Neural cell (in vitro differentiated cells): ENCODE results near the gene CHKB. TPM values are rescaled to one million over a fixed set of nuclear protein-coding genes. Genes with fewer than 3 reads are reported as not detected.

Experiments
- H2AFZ ChIP-seq: fragments of 200-600, 300-800 bp; sonication (generic), shearing (Covaris generic); 2 replicates; pipeline ENCODE4 v1.6.0; 2014; ENCODE audit warnings: low read depth, mild to moderate bottlenecking, antibody characterized with exemption, low read length, moderate library complexity
- H3F3A ChIP-seq: fragments of 200-600 bp; shearing (Covaris generic); 2 replicates; pipeline ENCODE4 v1.6.1; 2016; ENCODE audit warnings: mild to moderate bottlenecking, moderate library complexity, mixed read lengths, antibody characterized with exemption, low read length; ENCODE audit not compliant: insufficient read depth, poor library complexity, severe bottlenecking
- H3K27ac ChIP-seq: fragments of 200-600, 300-800 bp; sonication (generic), shearing (Covaris generic); 2 replicates; pipeline ENCODE4 v1.5.1; 2014; ENCODE audit warnings: mild to moderate bottlenecking, low read length, moderate library complexity
- H3K27me3 ChIP-seq: fragments of 300-800, 200-600 bp; sonication (generic), shearing (Covaris generic); 2 replicates; pipeline ENCODE4 v1.6.0; 2014; ENCODE audit warnings: mild to moderate bottlenecking, low read depth, low read length, moderate library complexity; ENCODE audit not compliant: insufficient read depth
- H3K36me3 ChIP-seq: fragments of 300-800, 200-600 bp; sonication (generic), shearing (Covaris generic); 2 replicates; pipeline ENCODE4 v1.5.1; 2014; ENCODE audit warnings: mild to moderate bottlenecking, antibody characterized with exemption, low read length, moderate library complexity; ENCODE audit not compliant: insufficient read depth
- H3K4me2 ChIP-seq: fragments of 300-800, 200-600 bp; sonication (generic), shearing (Covaris generic); 2 replicates; pipeline ENCODE4 v1.6.0; 2014; ENCODE audit warnings: mild to moderate bottlenecking, low read length
- H3K4me3 ChIP-seq: fragments of 300-800, 200-600 bp; sonication (generic), shearing (Covaris generic); 2 replicates; pipeline ENCODE4 v1.5.1; 2014; ENCODE audit warnings: mild to moderate bottlenecking, low read length, moderate library complexity
- H3K79me2 ChIP-seq: fragments of 200-600 bp; shearing (Covaris generic); replicated peaks from 2 replicates; pipeline ENCODE4 v1.6.0; 2014; ENCODE audit warnings: mild to moderate bottlenecking, low read length, moderate library complexity; ENCODE audit not compliant: insufficient read depth
- H3K9ac ChIP-seq: fragments of 300-800, 200-600 bp; sonication (generic), shearing (Covaris generic); 2 replicates; pipeline ENCODE4 v1.6.1; 2016; ENCODE audit warnings: mild to moderate bottlenecking, low read length, mixed read lengths
- H3K9me2 ChIP-seq: fragments of 200-600 bp; shearing (Covaris generic); 2 replicates; pipeline ENCODE4 v1.6.1; 2016; ENCODE audit warnings: mild to moderate bottlenecking, low read length, mixed read lengths; ENCODE audit not compliant: insufficient read depth
- H3K9me3 ChIP-seq: fragments of 200-600, 300-800 bp; sonication (generic), shearing (Covaris generic); 2 replicates; pipeline ENCODE4 v1.6.1; 2016; ENCODE audit warnings: mild to moderate bottlenecking, mixed run types, low read length, moderate library complexity, mixed read lengths
- H4K20me1 ChIP-seq: fragments of 200-600 bp; shearing (Covaris generic); 2 replicates; pipeline ENCODE4 v1.6.1; 2016; ENCODE audit warnings: mild to moderate bottlenecking, mixed run types; ENCODE audit not compliant: insufficient read depth
- CTCF ChIP-seq: fragments of 450-650 bp; IDR thresholded peaks from 2 replicates; pipeline ENCODE4 v1.5.1; 2014; ENCODE audit warnings: antibody characterized with exemption, mild to moderate bottlenecking, moderate library complexity; ENCODE audit not compliant: poor library complexity, severe bottlenecking
- EP300 ChIP-seq: fragments of 450-650 bp; conservative IDR thresholded peaks from 2 replicates; pipeline ENCODE4 v1.6.1; 2014; ENCODE audit warnings: antibody characterized with exemption, mild to moderate bottlenecking, moderate library complexity; ENCODE audit not compliant: poor library complexity, severe bottlenecking
- EZH2 ChIP-seq: fragments of 200-600, 300-800 bp; shearing (Covaris generic), sonication (generic); IDR thresholded peaks from 2 replicates; pipeline ENCODE4 v1.6.1; 2014; ENCODE audit warnings: antibody characterized with exemption, low read length, borderline replicate concordance, mild to moderate bottlenecking; ENCODE audit not compliant: insufficient read depth, poor library complexity, severe bottlenecking
- MXI1 ChIP-seq: fragments of 450-650 bp; conservative IDR thresholded peaks from 2 replicates; pipeline ENCODE4 v1.6.1; 2014; ENCODE audit warnings: antibody characterized with exemption, mild to moderate bottlenecking; ENCODE audit not compliant: poor library complexity, severe bottlenecking
- POLR2AphosphoS5 ChIP-seq: IDR thresholded peaks from 2 replicates; pipeline ENCODE4 v1.6.1; 2012
- RAD21 ChIP-seq: fragments of 450-650 bp; conservative IDR thresholded peaks from 2 replicates; pipeline ENCODE4 v1.6.1; 2014; ENCODE audit warnings: antibody characterized with exemption, mild to moderate bottlenecking, moderate library complexity
- REST ChIP-seq: IDR thresholded peaks from 2 replicates; pipeline ENCODE4 v1.6.1; 2012; ENCODE audit warnings: borderline replicate concordance
- SMC3 ChIP-seq: fragments of 450-650 bp; conservative IDR thresholded peaks from 2 replicates; pipeline ENCODE4 v1.6.1; 2014; ENCODE audit warnings: antibody characterized with exemption, mild to moderate bottlenecking, moderate library complexity; ENCODE audit not compliant: poor library complexity
- TAF1 ChIP-seq: IDR thresholded peaks from 2 replicates; pipeline ENCODE4 v1.6.1; 2012; ENCODE audit warnings: low read depth
- polyA plus RNA-seq: library from polyadenylated mRNA; depleted of rRNA; stranded (reverse); fragments of >200 nt; gene quantifications from 2 replicates; pipeline ENCODE4 v1.2.3, GENCODE V29; 2014

CHKB gene
- polyA plus RNA-seq, 1 donor from 2014 or later = 173 TPM

GRCh38 chr22:50584106-50585096 lies 1.8 kb upstream of the CHKB start:
- no peaks in the 10 kb centered on the region for H4K20me1 ChIP-seq
- no peaks in the 10 kb centered on the region for H3F3A ChIP-seq
- H3K9me3 ChIP-seq = no peaks in the 10 kb centered on the region
- H3K4me3 ChIP-seq = peak overlapping the region; percentile 96
- peak overlapping the region; percentile 67 for H3K9ac ChIP-seq
- no peak for TF ChIP-seq SMC3
- TF ChIP-seq TAF1 = no peak
- no peak for TF ChIP-seq MXI1
- no peak for TF ChIP-seq RAD21
- TF ChIP-seq REST = no peak
- TF ChIP-seq EP300 = no peak
- no peak for TF ChIP-seq CTCF
- TF ChIP-seq EZH2 = no peak
- TF ChIP-seq POLR2AphosphoS5 = no peak
- no peak overlapping the region for H3K4me2 ChIP-seq
- no peaks in the 10 kb centered on the region for H3K27me3 ChIP-seq
- H2AFZ ChIP-seq = no peak overlapping the region
- peaks cover 9% of the 10 kb centered on the region for H3K79me2 ChIP-seq
- no peaks in the 10 kb centered on the region for H3K9me2 ChIP-seq
- no peak overlapping the region for H3K27ac ChIP-seq
- H3K36me3 ChIP-seq = no peaks in the 10 kb centered on the region

GRCh38 chr22:50583294-50583861 lies 729 bp upstream of the CHKB start:
- peaks cover 9% of the 10 kb centered on the region for H3K79me2 ChIP-seq
- H3K9me3 ChIP-seq = no peaks in the 10 kb centered on the region
- peak overlapping the region; percentile 21 for H3K27ac ChIP-seq
- peak overlapping the region; percentile 18 for H2AFZ ChIP-seq
- no peaks in the 10 kb centered on the region for H3K36me3 ChIP-seq
- TF ChIP-seq RAD21 = peak; percentile 41
- no peak for TF ChIP-seq TAF1
- peak; percentile 46 for TF ChIP-seq SMC3
- TF ChIP-seq MXI1 = peak; percentile 13
- TF ChIP-seq CTCF = peak; percentile 12
- no peaks in the 10 kb centered on the region for H3K27me3 ChIP-seq
- H3K4me3 ChIP-seq = peak overlapping the region; percentile 96
- H3F3A ChIP-seq = no peaks in the 10 kb centered on the region
- no peaks in the 10 kb centered on the region for H4K20me1 ChIP-seq
- no peaks in the 10 kb centered on the region for H3K9me2 ChIP-seq
- H3K4me2 ChIP-seq = peak overlapping the region; percentile 84
- H3K9ac ChIP-seq = peak overlapping the region; percentile 67
